ENCODE measurements around the gene PDHX.

GRCh38 chr11:35009191-35009943 lies 92.9 kb downstream of the PDHX start:
- no peak for TF ChIP-seq CTCF (IDR thresholded peaks at IDR 0.05)
- TF ChIP-seq POLR2A (IDR thresholded peaks at IDR 0.05), result no peak
- no peak for TF ChIP-seq EP300 (IDR thresholded peaks at IDR 0.05)

Data from ovary (tissue), 3 donors.